HEK293T (cell line): Measurements from ENCODE around the gene GTF3C4.

ENCODE experiments used
- ELF4 ChIP-seq: fragments of 450-650 bp; IDR thresholded peaks from 2 replicates; pipeline ENCODE4 v1.6.1; 2017; ENCODE audit warnings: antibody characterized with exemption
- FOXA1 ChIP-seq: fragments of 450-650 bp; IDR thresholded peaks from 2 replicates; pipeline ENCODE4 v1.6.1; 2016; ENCODE audit warnings: mild to moderate bottlenecking
- FOXK2 ChIP-seq: fragments of 450-650 bp; IDR thresholded peaks from 2 replicates; pipeline ENCODE4 v1.6.1; 2016; ENCODE audit warnings: mild to moderate bottlenecking
- FOXM1 ChIP-seq: fragments of 450-650 bp; IDR thresholded peaks from 2 replicates; pipeline ENCODE4 v1.6.1; 2017; ENCODE audit warnings: mild to moderate bottlenecking, borderline replicate concordance
- L3MBTL2 ChIP-seq: fragments of 450-650 bp; conservative IDR thresholded peaks from 2 replicates; pipeline ENCODE4 v1.6.1; 2016; ENCODE audit warnings: mild to moderate bottlenecking
- NFRKB ChIP-seq: fragments of 450-650 bp; IDR thresholded peaks from 2 replicates; pipeline ENCODE4 v1.6.1; 2016; ENCODE audit warnings: mild to moderate bottlenecking, moderate library complexity
- SP1 ChIP-seq: fragments of 450-650 bp; IDR thresholded peaks from 2 replicates; pipeline ENCODE4 v1.6.1; 2017
- SUZ12 ChIP-seq: fragments of 450-650 bp; IDR thresholded peaks from 2 replicates; pipeline ENCODE4 v1.6.1; 2016; ENCODE audit warnings: mild to moderate bottlenecking
- TF ChIP-seq, protein P1 (sequence below): fragments of 450-650 bp; IDR thresholded peaks from 2 replicates; pipeline ENCODE4 v1.6.1; 2016

DNA sequence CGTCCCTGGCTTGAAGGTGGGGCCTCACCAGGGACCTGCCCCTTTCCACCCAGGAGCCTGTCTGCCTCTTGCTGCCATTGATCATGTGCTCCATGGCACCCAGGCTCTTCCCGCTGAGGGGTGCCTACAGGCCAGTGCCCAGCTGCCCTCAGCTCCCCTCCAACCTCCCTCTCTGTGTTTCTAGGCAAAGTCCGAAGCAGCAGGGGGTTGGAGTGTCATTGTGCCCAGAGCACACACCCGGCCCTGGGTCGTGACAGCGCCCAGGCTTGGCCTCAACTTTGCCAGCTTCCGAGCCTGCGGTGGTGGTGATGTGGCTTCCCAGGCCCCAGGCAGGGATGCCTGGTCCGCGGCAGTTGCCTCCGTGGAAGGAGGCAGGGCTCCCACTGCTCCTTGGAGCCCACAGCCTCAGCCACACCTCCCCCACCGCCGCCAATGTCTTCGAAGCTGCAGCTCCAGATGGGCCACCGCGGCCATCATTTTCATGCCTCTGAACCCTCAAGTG lies 52.4 kb downstream of the GTF3C4 start:
- TF ChIP-seq ELF4 = no peak
- no peak for TF ChIP-seq FOXA1
- no peak for TF ChIP-seq NFRKB
- no peak for TF ChIP-seq SP1
- TF ChIP-seq FOXK2 = no peak
- no peak for TF ChIP-seq FOXM1
- TF ChIP-seq L3MBTL2 = no peak
- TF ChIP-seq SUZ12 = no peak
- TF ChIP-seq, protein P1, sequence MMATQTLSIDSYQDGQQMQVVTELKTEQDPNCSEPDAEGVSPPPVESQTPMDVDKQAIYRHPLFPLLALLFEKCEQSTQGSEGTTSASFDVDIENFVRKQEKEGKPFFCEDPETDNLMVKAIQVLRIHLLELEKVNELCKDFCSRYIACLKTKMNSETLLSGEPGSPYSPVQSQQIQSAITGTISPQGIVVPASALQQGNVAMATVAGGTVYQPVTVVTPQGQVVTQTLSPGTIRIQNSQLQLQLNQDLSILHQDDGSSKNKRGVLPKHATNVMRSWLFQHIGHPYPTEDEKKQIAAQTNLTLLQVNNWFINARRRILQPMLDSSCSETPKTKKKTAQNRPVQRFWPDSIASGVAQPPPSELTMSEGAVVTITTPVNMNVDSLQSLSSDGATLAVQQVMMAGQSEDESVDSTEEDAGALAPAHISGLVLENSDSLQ = no peak
